Caco-2 (cell line): ENCODE data around the gene COL9A3. TPM values are rescaled to one million over a fixed set of nuclear protein-coding genes. Genes with fewer than 3 reads are reported as not detected.

Experiments used
- BruUV-seq: library from RNA; stranded (reverse); fragments of 400-500 nt; replicated peaks from 2 replicates; lab custom pipeline; 2021; lab: Mats Ljungman, UMichigan
- CTCF ChIA-PET: fragments of 300-600 bp; sonication (Branson Sonifier 250); formaldehyde crosslinking; loops from one replicate; lab custom pipeline; 2022; ENCODE audit warnings: antibody characterized with exemption; lab: Charles Lee
- POLR2A ChIA-PET: fragments of 300-600 bp; sonication (Branson Sonifier 250); formaldehyde crosslinking; loops from one replicate; lab custom pipeline; 2022; ENCODE audit warnings: antibody characterized with exemption; lab: Charles Lee
- DNase-seq, 2 experiments: peaks; one replicate each; pipeline versions ENCODE4 v3.0.0 to v3.0.0-alpha.2; 2020 to 2022
- H3K27me3 ChIP-seq: replicated peaks from 2 replicates; pipeline ENCODE4 v1.6.0; 2011; ENCODE audit warnings: low read length; ENCODE audit not compliant: control insufficient read depth, insufficient read depth
- H3K36me3 ChIP-seq: 2 replicates; pipeline ENCODE4 v1.5.1; 2011; ENCODE audit warnings: low read length; ENCODE audit not compliant: control insufficient read depth, insufficient read depth
- H3K4me1 ChIP-seq: fragments of 250-450 bp; sonication (Bioruptor Pico); 2 replicates; pipeline ENCODE4 v1.5.1; 2020; ENCODE audit warnings: mild to moderate bottlenecking
- H3K4me3 ChIP-seq: 2 replicates; pipeline ENCODE4 v1.5.1; 2011; ENCODE audit warnings: low read depth, mild to moderate bottlenecking, control low read depth, low read length
- H3K9me3 ChIP-seq: fragments of 250-450 bp; sonication (Bioruptor Pico); 2 replicates; pipeline ENCODE4 v1.5.1; 2020; ENCODE audit warnings: mild to moderate bottlenecking, moderate library complexity
- H3K27ac Mint-ChIP-seq: one replicate; pipeline ENCODE4 v1.8.0; 2022; ENCODE audit warnings: mixed read lengths; ENCODE audit not compliant: unreplicated experiment
- H3K27me3 Mint-ChIP-seq: one replicate; pipeline ENCODE4 v1.8.0; 2022; ENCODE audit warnings: mixed read lengths; ENCODE audit not compliant: insufficient read depth, unreplicated experiment
- H3K36me3 Mint-ChIP-seq: one replicate; pipeline ENCODE4 v1.8.0; 2022; ENCODE audit warnings: mild to moderate bottlenecking, mixed read lengths; ENCODE audit not compliant: insufficient read depth, unreplicated experiment
- H3K4me1 Mint-ChIP-seq: one replicate; pipeline ENCODE4 v1.8.0; 2022; ENCODE audit warnings: low read depth, mixed read lengths; ENCODE audit not compliant: unreplicated experiment
- H3K4me3 Mint-ChIP-seq: one replicate; pipeline ENCODE4 v1.8.0; 2022; ENCODE audit warnings: mild to moderate bottlenecking, moderate library complexity, mixed read lengths; ENCODE audit not compliant: unreplicated experiment
- H3K9me3 Mint-ChIP-seq: one replicate; pipeline ENCODE4 v1.8.0; 2022; ENCODE audit warnings: mixed read lengths; ENCODE audit not compliant: unreplicated experiment
- CTCF ChIP-seq, 2 experiments: fragments of 200-600 bp in 1 of 2; IDR thresholded peaks; 1 replicate in 1 of 2; 2 replicates in 1 of 2; pipeline versions ENCODE4 v1.5.1 to v1.8.0; 2011 to 2022; ENCODE audit warnings: antibody characterized with exemption in 1 of 2, control low read depth in 1 of 2, inconsistent platforms in 1 of 2, low read depth in 1 of 2, low read length in 1 of 2, mild to moderate bottlenecking in 1 of 2, moderate library complexity in 1 of 2; ENCODE audit not compliant: insufficient read depth in 1 of 2, severe bottlenecking in 1 of 2, unreplicated experiment in 1 of 2
- intact Hi-C: fragments of 100-400 bp; cut with micrococcal nuclease; formaldehyde crosslinking; loops from one replicate; pipeline ENCODE4 v1.10.0; 2022; ENCODE audit not compliant: unreplicated experiment
- total RNA-seq: library from RNA; stranded (reverse); gene quantifications from 2 replicates; pipeline ENCODE4 v1.2.3, GENCODE V29; 2022

COL9A3 gene
- total RNA-seq, 1 experiment from 2014 or later: 6.4 TPM

DNA sequence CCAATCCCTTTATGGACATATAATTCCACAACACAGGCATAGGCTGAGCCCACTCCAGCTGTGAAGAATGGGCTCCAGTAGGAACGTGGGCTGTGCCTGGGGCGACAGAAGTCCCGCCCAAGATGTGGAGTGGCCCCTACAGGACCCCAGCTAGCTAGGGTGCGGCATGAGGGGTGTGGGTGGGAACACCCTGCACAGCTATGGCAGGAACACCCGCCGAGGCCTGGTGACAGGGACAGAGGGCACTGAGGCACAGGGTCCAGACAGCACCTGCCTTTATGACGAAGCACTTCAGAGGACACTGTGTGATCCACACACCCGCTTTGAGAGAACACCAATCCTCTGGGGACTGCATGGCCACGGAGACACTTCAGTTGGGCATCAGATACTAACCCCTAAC, 73.0 kb downstream of the COL9A3 start:
- Mint-ChIP-seq H3K27ac (no peak overlapping the region), H3K27me3 (no peaks in the 10 kb centered on the region), H3K9me3 (no peaks in the 10 kb centered on the region), H3K36me3 (peaks cover 100% of the 10 kb centered on the region), H3K4me3 (no peak overlapping the region), H3K4me1 (no peaks in the 10 kb centered on the region)
- Histone ChIP-seq H3K36me3 (peaks cover 12% of the 10 kb centered on the region), H3K9me3 (no peaks in the 10 kb centered on the region), H3K4me1 (no peaks in the 10 kb centered on the region), H3K27me3 (no peaks in the 10 kb centered on the region), H3K4me3 (no peak overlapping the region)
- CTCF ChIA-PET: interaction anchor here (0.6 kb wide), 2 partner anchors 96 to 119 kb away, joined by 3 to 5 read pairs; no protein-coding TSS in a partner anchor
- TF ChIP-seq CTCF (IDR thresholded peaks at IDR 0.05; ENCODE audit: insufficient read depth in 1 of 2, low read depth in 1 of 2, low read length in 1 of 2, severe bottlenecking in 1 of 2, unreplicated experiment in 1 of 2): no peak
- no peak for DNase-seq
- intact Hi-C loops: no loop called here
- no TSS peak for BruUV-seq
- POLR2A ChIA-PET: no interaction called here

DNA sequence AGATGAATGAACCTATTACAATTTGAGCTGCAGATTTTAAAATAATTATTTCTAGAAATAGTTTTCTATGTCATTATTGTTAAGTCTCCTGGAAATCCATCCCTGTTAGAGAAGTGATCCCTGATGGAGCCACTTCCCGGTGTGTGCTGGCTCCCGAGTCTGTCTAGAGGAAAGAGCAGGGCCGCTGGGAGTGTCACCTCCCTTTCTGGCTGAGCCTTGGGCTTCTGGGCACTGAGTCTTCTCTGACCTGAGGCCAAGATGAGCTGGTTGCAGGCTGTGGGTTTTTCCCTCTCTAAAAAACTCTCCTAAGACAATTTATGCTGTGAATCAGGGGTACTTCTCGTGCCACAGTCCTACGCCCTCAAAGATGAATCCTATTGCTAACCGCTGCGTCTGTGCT, 73.6 kb downstream of the COL9A3 start:
- no peaks in the 10 kb centered on the region for H3K27me3 Mint-ChIP-seq
- Histone ChIP-seq H3K4me3 (no peak overlapping the region), H3K27me3 (no peaks in the 10 kb centered on the region), H3K9me3 (no peaks in the 10 kb centered on the region), H3K36me3 (peaks cover 12% of the 10 kb centered on the region), H3K4me1 (no peaks in the 10 kb centered on the region)
- CTCF ChIA-PET: no interaction called here
- H3K4me3 Mint-ChIP-seq: no peak overlapping the region
- peaks cover 100% of the 10 kb centered on the region for H3K36me3 Mint-ChIP-seq
- DNase-seq: no peak
- intact Hi-C loops: no loop called here
- H3K9me3 Mint-ChIP-seq: no peaks in the 10 kb centered on the region
- no peak for TF ChIP-seq CTCF (IDR thresholded peaks at IDR 0.05; ENCODE audit: insufficient read depth in 1 of 2, low read depth in 1 of 2, low read length in 1 of 2, severe bottlenecking in 1 of 2, unreplicated experiment in 1 of 2)
- no peak overlapping the region for H3K27ac Mint-ChIP-seq
- no TSS peak for BruUV-seq
- POLR2A ChIA-PET: interaction anchor here (0.5 kb wide), 1 partner anchor 825 kb away, joined by 4 read pairs; the partner anchor contains the start of gene TAF4
- no peaks in the 10 kb centered on the region for H3K4me1 Mint-ChIP-seq

Other genes starting within 250 kb of the COL9A3 start
- 18.7 and 23.6 TPM in 2 replicates for gene SLCO4A1, start 174.5 kb upstream of the COL9A3 start, total RNA-seq
- 0.14 and 0.16 TPM in 2 replicates for gene NTSR1, start 108.2 kb upstream of the COL9A3 start, total RNA-seq
- gene MRGBP, start 20.6 kb upstream of the COL9A3 start, total RNA-seq: 40.3 and 43.4 TPM in 2 replicates
- gene OGFR, start 12.2 kb upstream of the COL9A3 start, total RNA-seq: 78.2 and 84.7 TPM in 2 replicates
- gene TCFL5, start 44.8 kb downstream of the COL9A3 start, total RNA-seq: 14.6 and 15.1 TPM in 2 replicates
- gene DIDO1, start 109.5 kb downstream of the COL9A3 start, total RNA-seq: 120 and 122 TPM in 2 replicates
- gene GID8, start 121.1 kb downstream of the COL9A3 start, total RNA-seq: 129 and 133 TPM in 2 replicates
- gene SLC17A9, start 135.7 kb downstream of the COL9A3 start, total RNA-seq: 64.7 and 77.4 TPM in 2 replicates
- gene BHLHE23, start 189.9 kb downstream of the COL9A3 start, total RNA-seq: 0.49 and 0.95 TPM in 2 replicates